DOHH2 (cell line): Measurements from ENCODE around the gene CH25H.

Source experiments
- H3F3A ChIP-seq: fragments of 200-600 bp; sonication (generic), shearing (Covaris generic); 2 replicates; pipeline ENCODE4 v1.6.0; 2016; ENCODE audit warnings: antibody characterized with exemption, mild to moderate bottlenecking; ENCODE audit not compliant: control insufficient read depth, insufficient read depth
- H3K27ac ChIP-seq: fragments of 200-600 bp; sonication (generic); 2 replicates; pipeline ENCODE4 v1.5.1; 2014; ENCODE audit warnings: low read depth, mild to moderate bottlenecking, low read length, moderate library complexity
- H3K27me3 ChIP-seq: fragments of 200-600 bp; sonication (generic); 2 replicates; pipeline ENCODE4 v1.6.1; 2014; ENCODE audit warnings: mild to moderate bottlenecking, low read length, mixed read lengths; ENCODE audit not compliant: control insufficient read depth
- H3K36me3 ChIP-seq: fragments of 200-600 bp; sonication (generic); 2 replicates; pipeline ENCODE4 v1.6.1; 2014; ENCODE audit warnings: mild to moderate bottlenecking, low read length, moderate library complexity, mixed read lengths; ENCODE audit not compliant: control insufficient read depth
- H3K4me1 ChIP-seq: fragments of 200-600 bp; sonication (generic); 2 replicates; pipeline ENCODE4 v1.6.1; 2014; ENCODE audit warnings: mild to moderate bottlenecking, low read length, mixed read lengths; ENCODE audit not compliant: control insufficient read depth
- H3K4me2 ChIP-seq: fragments of 200-600 bp; sonication (generic); 2 replicates; pipeline ENCODE4 v1.6.0; 2014; ENCODE audit warnings: mild to moderate bottlenecking, low read length, moderate library complexity
- H3K4me3 ChIP-seq: fragments of 200-600 bp; sonication (generic); 2 replicates; pipeline ENCODE4 v1.5.1; 2014; ENCODE audit warnings: mild to moderate bottlenecking, low read length, mixed read lengths
- H3K79me2 ChIP-seq: fragments of 200-600 bp; sonication (generic); 2 replicates; pipeline ENCODE4 v1.6.1; 2014; ENCODE audit warnings: mild to moderate bottlenecking, low read length, mixed read lengths; ENCODE audit not compliant: control insufficient read depth
- H3K9me2 ChIP-seq: fragments of 200-600 bp; sonication (generic); replicated peaks from 2 replicates; pipeline ENCODE4 v1.6.1; 2014; ENCODE audit warnings: mild to moderate bottlenecking, low read length, mixed read lengths; ENCODE audit not compliant: control insufficient read depth
- H3K9me3 ChIP-seq: fragments of 200-600 bp; sonication (generic); 2 replicates; pipeline ENCODE4 v1.6.1; 2014; ENCODE audit warnings: antibody characterized with exemption, low read length, mixed read lengths; ENCODE audit not compliant: control insufficient read depth, insufficient read depth
- H4K20me1 ChIP-seq: fragments of 200-600 bp; sonication (generic); 2 replicates; pipeline ENCODE4 v1.6.0; 2014; ENCODE audit warnings: low read depth, mild to moderate bottlenecking, antibody characterized with exemption, low read length, moderate library complexity; ENCODE audit not compliant: control insufficient read depth, insufficient read depth
- EZH2phosphoT487 ChIP-seq: fragments of 200-600 bp; sonication (generic); IDR thresholded peaks from 2 replicates; pipeline ENCODE4 v1.6.1; 2017; ENCODE audit warnings: borderline replicate concordance, mild to moderate bottlenecking, antibody characterized with exemption, low read length, moderate library complexity, mixed read lengths
- TF ChIP-seq, protein P1 (sequence below): fragments of 200-600 bp; sonication (generic); IDR thresholded peaks from one replicate; pipeline ENCODE4 v1.5.1; 2014; ENCODE audit warnings: antibody characterized with exemption, mild to moderate bottlenecking, low read depth, low read length; ENCODE audit not compliant: poor library complexity, severe bottlenecking

The CH25H gene

GRCh38 chr10:89156161-89156835 is 50.8 kb downstream of the CH25H start:
- Histone ChIP-seq H3K9me3 (no peaks in the 10 kb centered on the region), H3K4me2 (no peak overlapping the region), H4K20me1 (no peaks in the 10 kb centered on the region), H3K27me3 (no peaks in the 10 kb centered on the region), H3K79me2 (no peaks in the 10 kb centered on the region), H3K9me2 (no peaks in the 10 kb centered on the region), H3K4me3 (no peak overlapping the region), H3K27ac (no peak overlapping the region), H3K36me3 (no peaks in the 10 kb centered on the region), H3F3A (no peaks in the 10 kb centered on the region), H3K4me1 (no peaks in the 10 kb centered on the region)
- no peak for TF ChIP-seq EZH2phosphoT487
- TF ChIP-seq, protein P1, sequence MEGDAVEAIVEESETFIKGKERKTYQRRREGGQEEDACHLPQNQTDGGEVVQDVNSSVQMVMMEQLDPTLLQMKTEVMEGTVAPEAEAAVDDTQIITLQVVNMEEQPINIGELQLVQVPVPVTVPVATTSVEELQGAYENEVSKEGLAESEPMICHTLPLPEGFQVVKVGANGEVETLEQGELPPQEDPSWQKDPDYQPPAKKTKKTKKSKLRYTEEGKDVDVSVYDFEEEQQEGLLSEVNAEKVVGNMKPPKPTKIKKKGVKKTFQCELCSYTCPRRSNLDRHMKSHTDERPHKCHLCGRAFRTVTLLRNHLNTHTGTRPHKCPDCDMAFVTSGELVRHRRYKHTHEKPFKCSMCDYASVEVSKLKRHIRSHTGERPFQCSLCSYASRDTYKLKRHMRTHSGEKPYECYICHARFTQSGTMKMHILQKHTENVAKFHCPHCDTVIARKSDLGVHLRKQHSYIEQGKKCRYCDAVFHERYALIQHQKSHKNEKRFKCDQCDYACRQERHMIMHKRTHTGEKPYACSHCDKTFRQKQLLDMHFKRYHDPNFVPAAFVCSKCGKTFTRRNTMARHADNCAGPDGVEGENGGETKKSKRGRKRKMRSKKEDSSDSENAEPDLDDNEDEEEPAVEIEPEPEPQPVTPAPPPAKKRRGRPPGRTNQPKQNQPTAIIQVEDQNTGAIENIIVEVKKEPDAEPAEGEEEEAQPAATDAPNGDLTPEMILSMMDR: no peak
